Measurements from ENCODE around the gene CNTNAP2.

GRCh38 chr7:148211740-148212151, 2095.1 kb downstream of the CNTNAP2 start:
- TF ChIP-seq CTCF (IDR thresholded peaks at IDR 0.05; ENCODE audit: control extremely low read depth in 1 of 3, insufficient read depth in 1 of 3, low read depth in 1 of 3, low read length in 3 of 3), result no peak
- no peak for TF ChIP-seq JUN (IDR thresholded peaks at IDR 0.05; ENCODE audit: low read depth, low read length)
- no peak for TF ChIP-seq JUND (IDR thresholded peaks at IDR 0.05; ENCODE audit: low read length)
- TF ChIP-seq FOSL1 (IDR thresholded peaks at IDR 0.05; ENCODE audit: insufficient read depth, low read depth, low read length), result no peak
- no peak for TF ChIP-seq EZH2 (IDR thresholded peaks at IDR 0.05; ENCODE audit: low read depth, low read length, severe bottlenecking)
- TF ChIP-seq POLR2A (IDR thresholded peaks at IDR 0.05; ENCODE audit: control extremely low read depth in 1 of 2, low read depth in 2 of 2, low read length in 2 of 2), result no peak
- TF ChIP-seq USF2 (IDR thresholded peaks at IDR 0.05; ENCODE audit: low read length), result no peak
- no peak for TF ChIP-seq TBP (IDR thresholded peaks at IDR 0.05; ENCODE audit: low read depth, low read length)
- no peak for TF ChIP-seq TCF12 (IDR thresholded peaks at IDR 0.05; ENCODE audit: low read depth, low read length)
